Esophagus mucosa (tissue), 1 donor: ENCODE data around the gene TCF19. TPM values are rescaled to one million over a fixed set of nuclear protein-coding genes. Genes with fewer than 3 reads are reported as not detected.
A peak's percentile ranks its signal among the peaks of the same experiment; 100 is the strongest.
"Not testable (repeated sequence)": the region's sequence is repeated elsewhere in the genome, so short reads cannot be mapped to it uniquely, and the experiment has no call there.

Source experiments
- ATAC-seq: fragments of 200-7000 bp; cut with Tn5 transposase; one replicate; pipeline ENCODE4 v1.9.1; 2020
- total RNA-seq: library from RNA; stranded (reverse); gene quantifications from one replicate; pipeline ENCODE4 v1.2.4, GENCODE V29; 2023
- donor health status: DM: yes; HTN: yes; CAD: no.

TCF19 gene
- total RNA-seq, 1 donor from 2014 or later, result 14.8 TPM

DNA sequence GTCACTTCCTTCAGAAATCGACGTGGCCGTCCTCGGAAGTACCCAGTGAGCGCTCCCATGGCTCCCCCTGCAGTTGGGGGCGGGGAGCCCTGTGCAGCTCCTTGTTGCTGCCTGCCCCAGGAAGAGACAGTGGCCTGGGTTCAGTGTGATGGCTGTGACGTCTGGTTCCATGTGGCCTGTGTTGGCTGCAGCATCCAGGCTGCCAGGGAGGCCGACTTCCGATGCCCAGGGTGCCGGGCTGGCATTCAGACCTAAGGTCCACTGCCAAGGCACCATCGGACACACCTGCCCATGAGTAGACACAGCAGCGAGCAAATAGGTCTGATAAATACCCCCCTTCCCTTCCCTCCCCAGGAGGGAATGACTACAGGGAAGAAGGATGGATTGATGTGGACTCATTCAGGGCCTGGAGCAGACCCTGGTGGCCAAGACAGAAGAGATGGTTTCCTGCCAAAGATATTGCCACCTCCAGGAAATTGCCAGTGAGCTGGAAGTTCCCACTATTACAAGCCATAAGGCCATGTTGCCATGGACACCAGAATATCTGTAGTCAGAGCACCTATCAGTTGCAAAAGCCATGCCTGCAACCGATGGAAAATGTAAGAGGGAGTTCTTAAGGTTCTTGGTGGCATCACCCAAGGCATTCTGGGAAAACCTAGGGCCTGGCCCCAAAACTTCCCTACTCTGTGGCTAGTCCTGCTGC, 4.2 kb downstream of the TCF19 start:
- ATAC-seq, result no peak

DNA sequence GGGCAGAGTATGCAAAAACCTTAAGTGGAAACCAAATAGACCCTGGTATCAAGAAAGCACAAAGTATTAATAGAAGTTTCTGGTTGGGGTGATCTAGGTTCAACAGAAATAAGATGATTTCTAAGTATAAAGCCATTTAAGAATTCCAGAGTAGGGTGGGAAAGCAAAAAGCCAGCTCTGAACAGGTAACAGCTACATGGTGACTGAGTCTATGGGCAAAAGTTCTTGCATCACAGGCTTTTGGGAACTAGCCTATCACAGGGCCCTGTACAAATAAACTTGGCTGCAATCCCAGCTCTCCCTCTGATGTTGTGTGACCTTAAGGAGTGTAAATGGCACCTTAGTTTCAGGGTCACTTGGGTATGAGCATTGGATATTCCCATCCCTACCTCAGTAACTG, 5.5 kb downstream of the TCF19 start:
- no peak for ATAC-seq

DNA sequence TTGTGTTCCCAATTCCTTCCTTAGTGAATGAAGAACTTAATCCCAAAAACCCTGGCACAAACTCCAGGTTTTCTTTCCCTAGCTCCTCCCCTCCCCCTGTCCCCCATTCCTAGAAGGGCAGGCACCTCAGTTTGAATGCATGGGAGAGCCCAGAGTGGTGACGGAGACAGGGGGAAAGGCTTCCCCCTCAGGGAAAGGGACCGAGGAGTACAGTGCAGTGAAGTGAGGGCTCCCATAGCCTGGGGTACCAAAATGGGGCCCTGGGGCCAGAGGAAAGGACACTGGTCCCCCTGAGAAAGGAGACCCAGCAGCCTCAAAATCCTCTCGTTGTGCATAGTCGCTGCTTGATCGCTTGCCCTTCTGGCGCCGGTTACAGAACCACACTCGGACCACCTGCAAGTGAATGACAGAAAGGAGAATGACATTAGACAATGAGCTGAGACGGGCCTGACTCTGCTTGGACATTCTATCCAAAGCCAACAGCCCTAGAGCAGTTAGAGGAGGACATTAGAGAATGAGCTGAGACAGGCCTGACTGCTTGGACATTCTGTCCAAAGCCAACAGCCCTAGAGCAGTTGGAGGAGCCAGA, 6.2 kb downstream of the TCF19 start:
- ATAC-seq, result not testable (repeated sequence)

DNA sequence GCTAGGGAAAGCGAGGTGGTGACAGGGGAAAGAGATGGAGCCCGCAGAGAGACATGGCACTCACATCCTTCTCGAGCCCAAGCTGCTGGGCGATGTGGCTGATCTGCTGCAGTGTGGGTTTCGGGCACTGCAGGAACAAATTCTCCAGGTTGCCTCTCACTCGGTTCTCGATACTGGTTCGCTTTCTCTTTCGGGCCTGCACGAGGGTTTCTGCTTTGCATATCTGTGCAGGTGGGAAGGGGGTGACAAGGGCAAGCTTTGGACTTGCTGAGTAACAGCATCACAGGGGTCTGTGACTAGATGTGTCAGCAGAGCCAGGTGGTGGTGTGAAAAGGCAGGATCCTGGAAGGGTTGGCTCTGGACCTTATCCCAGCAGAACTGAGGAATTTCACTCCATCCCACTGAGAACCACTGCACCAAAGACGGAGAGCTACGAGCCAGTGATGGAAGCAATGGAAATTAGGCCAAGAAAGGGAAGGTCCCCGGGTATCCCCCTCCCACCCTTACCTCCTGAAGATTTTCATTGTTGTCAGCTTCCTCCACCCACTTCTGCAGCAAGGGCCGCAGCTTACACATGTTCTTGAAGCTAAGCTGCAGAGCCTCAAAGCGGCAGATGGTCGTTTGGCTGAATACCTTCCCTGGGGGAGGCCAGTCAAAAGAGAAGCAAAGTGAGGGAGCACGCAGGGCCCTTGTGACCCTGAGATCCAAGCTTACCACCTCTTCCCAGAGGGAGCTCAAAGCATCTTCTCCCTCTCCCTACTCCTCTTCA, 6.9 kb downstream of the TCF19 start:
- not testable (repeated sequence) for ATAC-seq

DNA sequence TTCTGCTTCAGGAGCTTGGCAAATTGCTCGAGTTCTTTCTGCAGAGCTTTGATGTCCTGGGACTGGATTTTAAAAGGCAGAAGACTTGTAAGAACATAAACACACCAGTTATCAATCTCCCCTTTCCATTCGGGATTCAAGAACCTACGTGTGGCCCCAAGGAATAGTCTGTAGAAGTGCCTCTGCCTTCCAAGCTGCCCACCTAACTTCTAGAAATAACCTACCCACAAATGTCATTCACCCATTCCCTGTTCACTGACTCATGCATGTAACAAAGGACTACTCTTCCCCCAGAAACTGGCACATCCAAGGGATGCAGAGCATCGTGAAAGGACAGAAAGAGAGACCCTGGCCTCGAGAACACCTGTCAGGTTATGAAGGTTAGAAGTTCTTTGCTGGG, 7.6 kb downstream of the TCF19 start:
- no peak for ATAC-seq

DNA sequence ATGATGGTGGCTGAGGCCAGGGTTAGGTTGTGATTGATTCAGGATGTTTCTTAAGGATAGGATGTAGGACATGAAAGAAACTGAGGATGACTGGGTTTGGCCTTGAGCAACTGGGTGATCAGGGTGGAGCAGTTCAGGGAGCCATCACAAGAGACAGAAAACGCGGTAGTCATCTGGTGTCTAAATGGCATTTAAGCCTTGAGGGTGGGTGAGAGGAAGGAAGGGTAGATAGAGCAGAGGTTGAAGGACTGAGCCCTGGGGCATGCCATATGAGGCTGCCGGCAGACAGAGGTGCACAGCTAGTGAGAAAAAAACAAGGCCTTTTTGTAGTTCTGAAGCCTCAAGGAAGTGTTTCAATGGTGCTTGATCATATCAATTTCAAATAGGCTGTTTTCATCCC, 10.2 kb downstream of the TCF19 start:
- ATAC-seq, result no peak

DNA sequence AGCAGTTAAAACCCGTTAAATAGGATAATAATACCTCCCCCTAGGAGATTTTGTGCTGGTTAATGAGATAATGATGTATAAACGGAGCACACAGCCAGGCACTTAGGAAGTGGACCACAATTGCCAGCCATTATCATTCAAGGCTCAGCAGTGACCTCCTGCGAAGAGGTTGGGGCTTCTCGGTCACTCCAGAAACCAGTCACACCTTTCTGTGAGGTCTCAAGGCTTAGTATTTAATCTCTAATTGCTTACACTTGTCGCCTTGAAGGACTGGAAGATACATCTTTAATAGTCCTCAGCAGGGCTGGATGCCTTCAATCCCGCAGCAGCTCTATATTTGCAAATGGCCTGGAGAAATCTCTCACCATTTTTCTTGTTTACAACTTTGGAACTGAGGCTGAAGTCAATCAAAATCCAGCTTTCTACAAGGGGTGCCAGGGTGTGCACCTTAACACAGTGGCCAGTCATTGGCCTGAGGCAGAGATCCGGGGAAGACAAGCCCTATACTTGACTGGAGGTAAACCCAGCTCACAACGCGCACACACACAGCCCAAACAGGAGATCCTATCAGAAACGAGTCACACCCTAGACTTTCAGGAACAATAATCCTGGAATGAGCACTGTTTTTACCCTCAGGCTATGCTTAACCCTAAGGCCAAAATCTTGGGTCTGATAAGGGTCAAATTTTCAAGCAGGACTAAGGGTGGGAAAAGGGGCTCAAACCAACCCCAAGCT, 10.9 kb downstream of the TCF19 start:
- ATAC-seq, result peak; percentile 17

DNA sequence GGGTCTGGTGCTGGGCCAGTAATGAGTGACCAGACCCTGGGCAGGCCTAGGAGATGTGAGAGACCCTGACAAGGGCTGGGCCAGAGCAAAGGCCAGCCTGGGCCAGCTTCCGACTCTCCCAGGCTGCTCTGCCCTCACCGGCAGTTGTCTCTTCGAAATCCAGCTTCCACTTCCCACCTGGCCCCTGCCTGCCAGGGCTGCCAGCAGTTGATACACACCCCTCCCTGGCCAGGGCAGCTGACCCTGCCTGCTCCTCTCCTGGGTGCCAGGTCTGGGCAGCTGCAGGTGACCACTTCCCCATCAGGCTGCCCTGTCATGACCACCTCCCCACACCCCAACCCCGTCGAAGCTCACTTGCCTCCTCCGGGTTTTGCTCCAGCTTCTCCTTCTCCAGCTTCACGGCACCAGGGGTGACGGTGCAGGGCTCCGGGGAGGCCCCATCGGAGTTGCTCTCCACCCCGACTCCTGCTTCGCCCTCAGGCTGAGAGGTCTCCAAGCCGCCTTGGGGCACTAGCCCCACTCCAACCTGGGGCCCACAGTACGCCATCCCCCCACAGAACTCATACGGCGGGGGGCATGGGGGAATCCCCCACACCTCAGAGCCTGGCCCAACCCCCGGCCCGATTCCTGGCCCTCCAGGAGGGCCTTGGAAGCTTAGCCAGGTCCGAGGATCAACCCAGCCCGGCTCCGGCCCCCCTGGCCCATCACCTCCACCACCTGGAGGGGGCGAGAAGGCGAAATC, 11.6 kb downstream of the TCF19 start:
- peak; percentile 6 for ATAC-seq

DNA sequence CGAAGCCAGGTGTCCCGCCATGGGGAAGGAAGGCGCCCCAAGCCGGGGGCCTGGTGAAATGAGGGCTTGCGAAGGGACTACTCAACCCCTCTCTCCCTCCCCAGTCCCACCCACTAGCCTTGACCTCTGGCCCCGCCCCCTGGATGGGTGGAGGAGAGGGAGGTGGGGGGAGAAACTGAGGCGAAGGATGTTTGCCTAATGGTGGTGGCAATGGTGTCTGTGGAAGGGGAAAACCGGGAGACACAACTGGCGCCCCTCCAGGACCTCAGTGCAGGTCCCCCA, 12.2 kb downstream of the TCF19 start, which contains the start of gene POU5F1:
POU5F1 (minus strand) TSS at position 83 of the 282 bp plus-strand sequence; CDS start at position 21, 62 bp downstream.
- ATAC-seq, result no peak

DNA sequence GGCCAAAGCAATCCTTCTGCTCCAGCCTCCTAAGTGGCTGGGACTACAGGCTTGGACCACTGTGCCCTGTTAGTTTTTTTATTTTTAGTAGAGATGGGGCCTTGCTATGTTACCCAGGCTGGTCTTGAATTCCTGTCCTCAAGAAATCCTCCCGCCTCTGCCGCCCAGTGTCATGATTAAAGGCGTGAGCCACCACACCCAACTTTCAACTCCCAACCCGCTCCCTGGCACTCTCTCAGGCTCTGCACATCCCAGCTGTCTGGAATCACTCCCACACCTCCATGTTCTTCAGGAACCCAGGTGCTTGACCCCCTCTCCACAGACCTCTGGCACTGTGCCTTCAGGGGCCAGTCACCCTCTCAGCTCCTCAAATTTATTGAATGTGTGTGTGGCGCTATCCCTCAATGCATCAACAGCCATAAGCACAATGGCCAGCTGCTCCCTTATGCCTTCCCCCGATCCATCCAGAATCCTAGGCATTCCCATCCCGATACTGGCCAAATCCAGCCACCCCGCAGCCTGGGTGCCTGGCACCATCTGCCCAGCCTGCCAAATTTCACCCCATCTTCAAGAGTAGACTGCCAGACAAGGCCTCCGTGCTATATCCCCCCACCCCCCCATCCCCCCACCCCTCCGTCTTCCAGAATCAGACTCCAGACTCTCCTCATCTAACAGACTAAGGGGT, 12.7 kb downstream of the TCF19 start:
- ATAC-seq, result no peak

DNA sequence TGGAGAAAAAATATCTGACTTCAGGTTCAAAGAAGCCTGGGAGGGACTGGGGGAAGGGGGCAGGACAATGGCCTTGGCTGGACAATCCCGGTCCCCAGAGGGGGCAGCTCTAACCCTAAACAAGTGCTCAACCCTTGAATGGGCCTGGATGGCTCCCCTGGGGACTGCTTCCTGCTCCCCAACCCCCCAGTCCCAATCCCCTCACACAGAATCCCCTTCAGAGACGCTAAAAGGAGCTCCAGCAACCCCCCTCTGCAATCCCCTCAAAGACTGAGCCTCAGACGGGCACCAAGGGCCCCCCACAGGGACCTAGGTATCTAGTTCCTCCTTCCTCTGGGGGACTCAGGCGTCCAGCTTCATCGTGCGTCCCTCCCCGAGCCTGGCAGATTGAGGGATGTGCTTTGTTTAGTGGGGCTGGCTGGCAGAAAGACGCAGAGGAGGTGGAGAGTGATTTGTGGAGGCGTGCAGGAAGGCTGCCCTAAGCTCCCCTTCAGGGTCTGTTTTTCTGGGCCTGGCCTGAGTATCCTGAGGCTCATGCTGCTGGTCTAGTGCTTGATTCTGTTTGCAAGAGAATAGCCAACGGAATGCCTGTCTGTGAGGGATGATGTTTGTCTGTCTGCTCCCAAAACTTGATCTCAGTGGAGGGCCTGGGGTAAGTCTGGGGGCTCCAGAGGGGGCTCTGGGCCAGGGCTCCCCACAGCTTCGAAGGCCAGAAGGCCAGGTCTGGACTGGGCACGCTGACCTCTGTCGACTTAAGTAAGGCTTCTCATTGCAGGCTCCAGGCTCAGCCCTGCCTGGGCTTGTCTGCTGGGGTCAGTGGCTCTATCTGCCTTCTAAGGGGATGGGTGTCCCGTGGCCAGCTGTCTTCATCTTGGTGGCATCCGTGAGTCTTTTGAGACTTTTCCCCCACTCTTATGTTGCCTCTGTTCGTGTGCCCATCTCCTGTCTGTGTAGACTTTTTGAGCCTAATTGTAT, 13.8 kb downstream of the TCF19 start:
- ATAC-seq, result no peak

DNA sequence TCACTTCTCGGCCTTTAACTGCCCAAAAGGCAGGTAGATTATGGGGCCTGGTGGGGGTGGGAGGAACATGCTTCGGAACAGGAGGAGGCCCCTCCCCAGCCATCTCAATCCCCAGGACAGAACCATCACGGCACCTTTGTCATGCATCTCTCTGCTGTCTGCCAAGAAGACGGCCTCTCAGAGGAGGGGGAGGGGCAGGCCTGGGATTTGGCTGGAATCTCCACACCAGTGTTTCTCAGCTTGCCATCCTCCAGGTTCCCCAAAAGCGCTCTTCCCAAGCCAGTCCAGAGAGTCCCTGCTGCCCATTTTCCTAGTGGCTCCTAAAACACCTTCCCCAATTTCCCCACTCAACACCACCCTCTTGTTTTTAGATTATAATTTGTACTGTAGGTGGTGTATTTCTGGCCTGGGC, 14.6 kb downstream of the TCF19 start:
- no peak for ATAC-seq

DNA sequence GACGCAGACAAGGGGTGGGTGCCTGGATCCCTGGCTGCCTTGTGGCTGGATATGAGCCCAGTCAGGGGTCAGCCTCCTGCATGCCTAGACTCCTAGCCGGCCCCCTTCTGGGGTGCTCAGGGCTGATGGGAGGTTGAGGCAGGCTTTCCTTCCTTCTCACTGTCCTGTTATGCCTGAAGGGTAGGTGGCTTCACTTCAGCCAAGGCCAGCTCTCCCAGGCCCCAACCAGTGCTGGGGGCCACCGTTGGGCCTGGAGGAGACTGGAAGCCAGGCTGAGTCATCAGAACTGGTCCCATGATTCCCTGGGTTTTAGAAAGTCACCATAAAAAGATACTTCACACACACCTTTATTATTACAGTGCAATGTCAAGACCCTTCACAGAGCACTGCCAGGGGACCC, 15.0 kb downstream of the TCF19 start:
- ATAC-seq, result no peak

DNA sequence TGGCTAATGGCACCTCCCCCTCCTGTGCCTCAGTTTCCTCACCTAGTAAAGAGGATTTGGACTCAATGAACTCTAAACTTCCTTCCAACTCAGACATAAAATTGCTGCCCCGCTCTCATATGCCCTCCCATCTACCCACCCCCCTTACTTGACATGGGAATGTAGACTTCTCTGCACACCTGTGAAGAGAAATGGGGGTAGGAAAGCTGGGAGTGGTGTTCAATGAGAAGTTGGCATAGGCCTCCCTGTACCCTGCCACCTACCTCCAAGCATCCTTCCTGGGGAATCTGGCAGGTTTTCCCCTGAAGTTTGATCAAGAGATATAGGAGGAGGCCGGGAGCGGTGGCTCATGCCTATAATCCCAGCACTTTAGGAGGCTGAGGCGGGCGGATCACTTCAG, 16.0 kb downstream of the TCF19 start:
- ATAC-seq, result no peak

DNA sequence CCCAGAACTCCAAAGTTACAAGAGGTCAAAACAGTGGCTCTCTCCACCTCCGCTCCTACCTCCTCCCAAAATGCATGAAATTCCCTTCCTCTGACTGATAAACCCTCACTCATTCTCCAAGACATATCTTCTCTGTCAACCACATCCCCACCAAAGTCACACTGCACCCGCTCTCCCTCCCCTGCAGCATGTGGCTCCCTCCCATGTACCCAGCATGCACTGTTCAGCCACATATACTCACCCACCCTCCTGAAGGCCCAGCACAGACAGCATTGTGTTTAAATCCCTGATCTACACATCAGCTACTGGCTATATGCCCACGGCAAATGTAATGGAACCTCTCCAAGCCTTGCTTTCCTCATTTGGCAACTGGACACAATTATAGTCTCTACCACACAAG, 17.6 kb downstream of the TCF19 start:
- ATAC-seq, result no peak

DNA sequence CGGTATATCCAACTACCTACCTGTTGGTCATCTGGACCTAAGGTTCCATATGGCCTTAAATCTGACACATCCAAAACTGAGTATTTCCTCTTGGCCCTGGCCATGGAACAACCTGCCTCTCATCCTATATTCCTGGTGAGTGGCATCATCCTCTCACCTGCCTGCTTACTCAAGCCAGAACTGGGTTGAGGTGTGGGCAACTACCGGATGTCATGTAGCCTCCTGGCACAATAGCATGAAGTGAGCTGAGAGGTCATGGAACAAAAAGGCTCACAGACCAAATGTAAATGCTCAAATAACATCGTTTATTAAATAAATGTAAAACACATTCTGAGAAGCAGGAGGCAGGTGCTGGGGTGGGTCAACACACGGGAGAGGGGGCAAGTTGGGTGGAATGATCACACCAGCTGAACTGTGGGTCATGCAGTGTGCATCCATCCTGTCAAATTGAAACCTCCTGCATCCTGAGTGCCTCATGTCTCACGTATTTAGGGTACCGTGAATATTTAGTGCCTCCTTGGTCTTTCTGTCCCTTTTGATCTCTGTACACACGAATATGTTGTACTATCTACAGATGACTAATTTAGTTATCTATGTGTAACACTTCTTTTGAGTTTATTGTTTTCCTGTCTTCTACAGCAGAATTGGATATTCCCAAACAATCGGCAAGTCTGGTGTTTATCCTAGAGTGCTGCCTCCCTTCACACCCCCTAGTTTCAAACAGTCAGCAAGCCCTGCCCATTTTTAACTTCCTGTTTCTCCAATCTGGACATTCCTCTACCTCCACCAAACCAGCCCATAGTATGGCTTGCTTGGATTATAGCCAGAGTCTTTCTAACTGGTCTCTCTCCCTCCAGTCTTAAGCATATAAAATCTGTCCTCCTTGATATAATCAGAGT, 20.0 kb downstream of the TCF19 start:
- ATAC-seq, result no peak

DNA sequence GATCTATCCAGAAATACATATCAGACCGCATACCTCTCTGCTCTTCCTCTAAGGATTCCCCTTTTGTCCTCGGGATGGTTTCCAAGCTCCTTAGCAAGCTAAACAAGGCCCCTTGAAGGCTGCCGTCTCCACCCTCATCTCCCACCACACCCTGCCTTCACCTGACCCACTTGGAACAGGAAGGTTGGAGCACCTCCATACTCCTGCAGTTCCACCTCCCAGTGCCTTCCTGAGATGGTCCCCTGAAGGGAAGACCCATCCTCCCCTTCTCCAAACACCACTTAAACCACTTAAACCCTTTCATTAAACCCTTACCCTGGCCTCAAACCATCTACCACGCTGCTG, 20.6 kb downstream of the TCF19 start:
- no peak for ATAC-seq

DNA sequence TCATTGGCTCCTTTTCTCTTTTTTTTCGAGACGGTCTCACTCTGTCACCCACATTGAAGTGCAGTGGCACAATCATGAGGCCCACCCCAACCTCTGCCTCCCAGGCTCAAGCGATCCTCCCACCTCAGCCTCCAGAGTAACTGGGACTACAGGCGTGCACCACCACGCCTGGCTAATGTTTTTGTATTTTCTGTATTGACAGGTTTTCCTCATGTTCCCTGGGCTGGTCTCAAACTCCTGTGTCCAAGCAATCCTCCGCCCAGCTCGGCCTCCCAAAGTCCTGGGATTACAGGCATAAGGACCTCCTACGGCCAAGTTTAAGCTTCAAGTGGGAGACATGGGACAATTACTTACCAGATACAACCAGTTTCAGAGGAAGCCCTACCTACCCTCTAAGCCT, 21.5 kb downstream of the TCF19 start:
- ATAC-seq, result no peak

DNA sequence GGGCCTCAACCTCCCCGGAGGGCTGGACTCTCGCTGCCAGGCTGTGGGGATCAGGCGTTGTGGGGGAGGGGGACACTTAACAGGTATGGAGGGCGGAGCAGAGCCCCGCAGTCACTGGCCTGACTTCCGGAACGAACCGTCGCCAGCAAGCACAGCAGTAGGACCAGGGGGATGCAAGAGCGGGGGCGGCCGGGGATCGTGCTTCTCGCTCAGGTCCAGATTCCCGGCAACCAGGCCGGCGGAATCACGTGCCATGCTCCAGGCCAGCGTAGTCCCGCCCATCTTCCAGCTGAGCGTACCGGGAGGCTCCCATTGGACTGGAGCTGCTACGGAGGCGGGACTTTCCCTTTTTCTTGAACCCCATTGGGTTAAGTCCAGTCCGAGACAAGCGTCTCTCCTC, 22.1 kb downstream of the TCF19 start:
- peak; percentile 81 for ATAC-seq

DNA sequence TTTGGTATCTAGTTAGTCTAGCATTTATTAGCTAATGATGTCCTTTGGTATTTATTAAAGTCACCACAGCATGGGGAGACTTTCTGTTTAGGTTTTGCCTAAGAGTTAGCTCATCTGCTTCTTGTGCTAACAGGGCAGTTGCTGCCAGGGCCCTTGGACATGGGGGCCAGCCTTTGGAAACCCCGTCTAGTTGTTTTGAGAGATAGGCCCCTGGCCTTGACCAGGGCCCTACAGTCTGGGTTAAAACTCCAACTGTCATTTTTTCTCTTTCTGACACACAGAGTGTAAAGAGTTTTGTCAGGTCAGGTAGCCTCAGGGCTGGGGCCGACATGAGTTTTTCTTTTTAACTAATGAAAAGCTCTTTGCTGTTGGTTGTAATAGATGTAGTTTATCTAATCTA, 24.9 kb downstream of the TCF19 start:
- not testable (repeated sequence) for ATAC-seq
